Hematopoietic multipotent progenitor cell treated with erythropoietin and hydrocortisone succinate and interleukin-3 and kit ligand, for 8 days (in vitro differentiated cells): ENCODE measurements around the gene TBC1D9.
"Not testable (repeated sequence)": the region's sequence is repeated elsewhere in the genome, so short reads cannot be mapped to it uniquely, and the experiment has no call there.

ENCODE experiments used
- DNase-seq: peaks from one replicate; pipeline ENCODE4 v3.0.0-alpha.2; 2015

Gene TBC1D9

DNA sequence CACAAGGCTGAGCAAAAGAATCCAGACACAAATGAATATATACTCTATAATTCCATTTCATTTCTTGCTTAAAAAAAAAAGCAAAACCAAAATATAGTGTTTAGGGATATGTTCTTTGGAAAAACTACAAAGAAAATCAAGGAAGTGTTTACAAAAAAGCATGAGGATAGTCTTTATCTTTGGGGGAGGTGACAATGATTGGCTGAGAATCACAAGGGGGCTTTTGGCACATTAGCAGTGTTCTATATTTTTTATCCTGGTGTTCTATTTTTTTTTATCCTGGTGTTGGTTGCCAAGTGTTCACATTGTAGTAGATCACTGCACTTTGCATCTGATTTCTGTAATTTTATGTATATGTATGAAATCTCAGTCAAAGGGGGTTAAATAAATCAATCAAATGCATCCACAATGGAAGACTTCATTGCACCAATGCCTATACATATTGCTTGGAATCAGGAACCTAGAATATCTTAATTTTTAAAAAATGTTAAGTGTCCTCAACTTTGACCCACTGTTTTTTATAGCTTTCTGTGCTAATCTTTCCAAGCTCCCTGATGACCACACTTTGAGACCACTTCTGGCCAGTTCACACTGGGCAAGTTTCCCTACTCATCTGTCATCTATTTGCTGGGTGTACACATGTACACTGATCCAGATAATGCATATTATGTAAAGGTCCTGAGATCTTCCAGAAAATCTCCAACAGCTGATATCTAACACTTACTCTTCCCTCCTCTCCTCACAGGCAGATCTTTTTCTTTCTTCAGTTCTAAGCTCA is 3.7 kb downstream of the TBC1D9 start:
- DNase-seq: no peak

DNA sequence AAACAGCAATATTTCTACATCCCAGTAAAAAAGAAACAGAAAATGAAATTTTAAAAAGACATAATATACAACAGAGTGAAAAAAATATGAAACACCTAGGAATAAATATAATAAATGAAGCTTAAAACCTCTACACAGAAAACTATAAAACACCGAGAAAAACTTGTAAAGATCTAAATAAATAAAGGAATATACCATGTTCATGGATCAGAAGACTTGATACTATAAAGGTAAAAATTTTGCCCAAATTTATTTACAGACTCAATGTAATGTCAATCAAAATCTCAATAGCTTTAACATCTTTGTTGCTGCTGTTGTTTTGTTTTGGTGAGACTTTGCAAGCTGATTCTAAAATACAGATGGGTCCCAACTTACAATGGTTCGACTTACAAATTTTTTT is 5.7 kb downstream of the TBC1D9 start:
- DNase-seq: no peak

GRCh38 chr4:140748171-140748570 is 8.0 kb downstream of the TBC1D9 start:
- no peak for DNase-seq

DNA sequence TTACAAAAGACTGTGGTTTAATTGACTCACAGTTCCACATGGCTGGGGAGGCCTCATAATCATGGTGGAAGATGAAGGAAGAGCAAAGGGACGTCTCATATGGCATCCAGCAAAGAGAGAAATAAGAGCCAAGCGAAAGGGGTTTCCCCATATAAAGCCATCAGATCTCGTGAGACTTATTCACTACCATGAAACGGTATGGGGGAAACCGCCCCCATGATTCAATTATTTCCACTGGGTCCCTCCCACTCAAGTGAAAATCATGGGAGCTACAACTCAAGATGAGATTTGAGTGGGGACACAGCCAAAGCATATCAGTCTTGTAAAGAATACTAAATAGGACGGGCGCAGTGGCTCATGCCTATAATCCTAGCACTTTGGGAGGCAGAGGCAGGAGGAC is 9.6 kb downstream of the TBC1D9 start:
- not testable (repeated sequence) for DNase-seq

GRCh38 chr4:140744421-140744820 is 11.8 kb downstream of the TBC1D9 start:
- DNase-seq: no peak

- DNase-seq: no peak
These were observed 12.8 kb downstream of the TBC1D9 start for GRCh38 chr4:140743194-140743931.

- DNase-seq: no peak
These were observed 13.4 kb downstream of the TBC1D9 start for GRCh38 chr4:140742838-140743193.

GRCh38 chr4:140740906-140741670 is 15.1 kb downstream of the TBC1D9 start:
- DNase-seq: no peak

GRCh38 chr4:140740422-140740821 is 15.8 kb downstream of the TBC1D9 start:
- no peak for DNase-seq

GRCh38 chr4:140739971-140740370 is 16.2 kb downstream of the TBC1D9 start:
- DNase-seq: no peak

- DNase-seq: no peak
These were observed 18.0 kb downstream of the TBC1D9 start for GRCh38 chr4:140738139-140738538.

DNA sequence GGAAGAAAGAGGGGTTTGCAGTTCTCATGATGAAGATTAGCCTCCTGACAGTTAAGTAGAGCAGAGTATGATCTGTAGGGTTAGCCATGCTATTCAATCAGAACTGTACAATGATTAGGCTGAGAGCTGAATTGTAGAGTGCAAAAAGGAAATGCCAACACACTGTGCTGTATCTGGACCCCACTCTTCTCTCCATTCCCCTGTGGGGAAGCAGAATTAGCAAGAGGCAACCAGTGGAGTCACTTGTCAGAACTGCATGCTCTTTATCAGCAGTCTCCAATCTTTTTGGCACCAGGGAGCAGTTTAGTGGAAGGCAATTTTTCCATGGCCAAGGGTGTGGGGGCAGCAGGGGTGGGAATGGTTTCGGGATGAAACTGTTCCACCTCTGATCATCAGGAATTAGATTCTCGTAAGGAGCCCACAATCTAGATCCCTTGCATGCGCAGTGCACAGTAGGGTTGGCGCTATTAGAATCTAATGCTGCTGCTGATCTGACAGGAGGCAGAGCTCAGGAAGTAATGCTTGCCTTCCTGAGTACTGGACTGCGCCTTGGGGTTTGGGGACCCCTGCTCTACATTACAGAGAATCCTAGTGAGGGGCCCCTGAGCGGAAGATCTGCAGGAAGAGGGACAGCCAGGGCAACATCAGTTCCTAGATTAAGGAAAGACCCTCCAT is 19.4 kb downstream of the TBC1D9 start:
- no peak for DNase-seq

GRCh38 chr4:140735779-140736391 is 20.3 kb downstream of the TBC1D9 start:
- DNase-seq: no peak

DNA sequence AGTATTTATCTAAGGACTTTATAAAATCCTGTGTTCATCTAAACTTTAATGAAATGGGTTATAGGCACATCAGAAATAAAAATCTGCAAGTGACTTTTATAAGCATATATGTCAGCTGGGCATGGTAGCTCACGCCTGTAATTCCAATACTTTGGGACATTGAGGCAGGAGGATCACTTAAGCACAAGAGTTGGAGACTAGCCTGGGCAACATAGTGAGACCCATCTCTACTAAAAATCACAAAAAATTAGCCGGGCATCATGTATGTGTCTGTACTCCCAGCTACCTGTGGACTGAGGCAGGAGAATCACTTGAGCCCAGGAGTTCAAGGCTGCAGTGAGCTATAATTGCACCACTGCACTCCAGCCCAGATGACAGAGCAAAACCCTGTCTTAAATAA is 20.9 kb downstream of the TBC1D9 start:
- no peak for DNase-seq

GRCh38 chr4:140732780-140733179 is 23.4 kb downstream of the TBC1D9 start:
- DNase-seq: no peak

DNA sequence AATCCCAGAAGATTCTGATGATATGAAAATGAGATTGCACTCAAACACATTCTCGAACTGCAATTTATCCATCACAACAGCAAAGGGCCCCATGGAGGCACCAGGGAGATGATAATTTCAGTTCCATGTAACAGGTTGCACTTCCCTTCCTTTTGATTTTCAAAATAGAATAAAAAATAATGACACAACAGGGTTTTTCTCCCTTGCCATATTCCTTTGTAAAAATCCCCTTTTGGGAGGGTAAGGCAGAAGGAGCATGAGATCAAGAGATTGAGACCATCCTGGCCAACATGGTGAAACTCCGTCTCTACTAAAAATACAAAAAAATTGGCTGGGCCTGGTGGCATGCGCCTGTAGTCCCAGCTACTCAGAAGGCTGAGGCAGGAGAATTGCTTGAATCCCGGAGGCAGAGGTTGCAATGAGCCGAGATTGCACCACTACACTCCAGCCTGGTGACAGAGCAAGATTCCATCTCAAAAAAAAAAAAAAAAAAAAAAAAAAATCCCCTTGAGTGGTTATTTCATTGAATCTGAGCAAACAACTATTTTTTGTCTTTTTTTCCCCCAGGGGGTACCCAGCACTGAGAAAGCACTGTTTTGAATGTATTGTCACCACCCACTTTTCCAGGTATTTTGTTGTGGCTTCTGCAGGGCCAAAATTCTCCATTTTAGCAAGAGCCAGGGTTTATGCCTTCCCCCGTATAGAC is 26.7 kb downstream of the TBC1D9 start:
- no peak for DNase-seq

DNA sequence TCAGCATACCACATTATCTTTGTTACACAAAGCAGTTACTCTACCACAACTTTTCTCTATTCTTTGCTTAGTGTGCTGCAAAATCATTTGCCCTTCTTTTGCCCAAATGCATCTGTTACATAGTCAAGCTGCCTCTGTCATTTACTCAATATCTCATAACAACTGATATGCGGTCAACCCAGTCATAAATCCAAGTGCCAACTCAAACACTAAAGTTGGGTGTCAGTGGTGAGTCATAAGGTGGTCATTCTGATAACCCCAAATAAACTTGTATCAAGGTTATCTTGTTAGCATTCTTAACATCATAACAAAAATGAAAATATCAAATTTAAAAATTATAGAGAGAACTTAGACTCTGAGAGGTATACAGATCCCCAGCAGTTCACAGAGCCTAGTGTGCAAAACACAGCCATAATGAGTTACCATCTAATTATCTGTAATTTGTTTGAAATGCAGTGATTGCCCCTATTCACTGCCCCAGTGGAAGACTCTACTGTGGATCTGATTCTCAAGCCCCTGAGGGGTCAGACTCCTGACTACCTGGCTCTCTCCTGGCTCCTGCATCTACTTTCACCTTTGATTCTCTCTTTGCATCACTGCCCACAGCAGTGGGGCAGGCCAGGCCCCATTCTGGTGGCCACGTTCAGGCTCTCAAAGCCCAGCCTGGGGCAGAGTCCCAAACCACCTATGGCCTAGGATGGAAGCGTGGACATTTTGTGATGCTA is 29.2 kb downstream of the TBC1D9 start:
- no peak for DNase-seq

- no peak for DNase-seq
These were observed 30.6 kb downstream of the TBC1D9 start for GRCh38 chr4:140725556-140725955.

GRCh38 chr4:140724760-140725159 is 31.4 kb downstream of the TBC1D9 start:
- no peak for DNase-seq

DNA sequence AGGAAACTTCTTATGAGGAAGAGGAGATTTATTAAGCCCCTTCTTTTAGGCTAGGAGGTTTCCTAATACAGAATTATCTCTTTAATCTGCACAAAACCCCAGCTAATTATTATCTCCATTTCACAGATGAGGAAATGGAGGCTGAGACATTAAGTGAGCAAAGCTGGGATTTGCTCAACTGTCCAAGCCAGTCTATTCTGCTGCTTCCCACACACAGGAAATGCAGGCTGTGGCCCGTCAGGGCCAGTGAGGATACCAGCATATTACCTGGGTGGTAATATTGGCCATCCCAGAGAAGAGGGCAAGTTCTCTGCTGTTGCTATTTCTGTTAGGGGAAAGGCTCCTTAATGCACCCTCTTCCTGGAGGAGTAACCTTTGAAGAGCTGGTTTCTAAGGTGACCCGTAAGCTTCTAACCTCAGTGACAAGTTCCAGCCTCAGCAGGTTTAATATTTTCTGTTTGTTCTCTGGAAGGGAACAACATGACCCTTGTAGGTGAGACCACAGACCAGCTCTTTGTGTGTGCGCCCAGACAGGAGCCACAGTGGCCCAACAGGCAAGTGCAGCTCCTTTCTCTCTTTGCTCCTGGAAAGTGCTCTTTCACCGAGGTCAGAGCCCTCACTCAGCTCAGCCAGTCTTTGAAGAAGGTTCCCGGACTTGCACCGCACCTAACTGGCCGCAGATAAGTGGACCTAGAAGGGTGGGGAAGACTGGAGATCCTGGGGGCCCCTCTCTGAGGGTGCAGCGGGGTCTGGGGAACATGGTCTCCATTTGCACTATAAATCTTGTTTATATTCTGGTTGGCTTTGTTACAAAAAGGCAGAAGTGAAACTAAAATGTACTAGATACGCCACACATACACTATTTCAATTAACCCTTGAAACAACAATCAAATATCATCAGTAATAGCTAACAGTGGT is 35.5 kb downstream of the TBC1D9 start:
- DNase-seq: no peak
